GM23338 (cell line): ENCODE results near the gene OPN4. TPM values are rescaled to one million over a fixed set of nuclear protein-coding genes. Genes with fewer than 3 reads are reported as not detected.

ENCODE experiments used
- ATAC-seq: fragments of 200-7000 bp; cut with Tn5 transposase; 3 replicates; pipeline ENCODE4 v1.9.1; 2020
- DNase-seq: peaks from one replicate; pipeline ENCODE4 v3.0.0-alpha.2; 2015; ENCODE audit warnings: low spot score
- H2AFZ ChIP-seq: fragments of 200-600 bp; sonication (generic); 2 replicates; pipeline ENCODE4 v1.8.0; 2016; ENCODE audit warnings: antibody characterized with exemption, mild to moderate bottlenecking, moderate library complexity
- H3F3A ChIP-seq: fragments of 200-600 bp; sonication (generic); replicated peaks from 2 replicates; pipeline ENCODE4 v1.8.0; 2017; ENCODE audit warnings: antibody characterized with exemption, mixed run types, low read depth
- H3K27ac ChIP-seq: fragments of 200-600 bp; sonication (generic); 2 replicates; pipeline ENCODE4 v1.6.1; 2016; ENCODE audit warnings: low read depth
- H3K27me3 ChIP-seq: fragments of 200-600 bp; sonication (generic); 2 replicates; pipeline ENCODE4 v1.8.0; 2016; ENCODE audit warnings: mild to moderate bottlenecking, mixed run types, moderate library complexity; ENCODE audit not compliant: insufficient read depth
- H3K36me3 ChIP-seq: fragments of 200-600 bp; sonication (generic); 2 replicates; pipeline ENCODE4 v1.8.0; 2016; ENCODE audit warnings: mild to moderate bottlenecking; ENCODE audit not compliant: insufficient read depth
- H3K4me1 ChIP-seq: fragments of 200-600 bp; sonication (generic); 2 replicates; pipeline ENCODE4 v1.8.0; 2016; ENCODE audit warnings: mild to moderate bottlenecking, moderate library complexity; ENCODE audit not compliant: insufficient read depth
- H3K4me2 ChIP-seq: fragments of 200-600 bp; sonication (generic); 2 replicates; pipeline ENCODE4 v1.7.1; 2017; ENCODE audit warnings: mixed run types
- H3K4me3 ChIP-seq: fragments of 200-600 bp; sonication (generic); 2 replicates; pipeline ENCODE4 v1.6.1; 2016; ENCODE audit warnings: mixed run types
- H3K79me2 ChIP-seq: fragments of 200-600 bp; sonication (generic); replicated peaks from 2 replicates; pipeline ENCODE4 v1.8.0; 2017; ENCODE audit warnings: mild to moderate bottlenecking; ENCODE audit not compliant: insufficient read depth
- H3K9me2 ChIP-seq: fragments of 200-600 bp; sonication (generic); 2 replicates; pipeline ENCODE4 v1.8.0; 2017; ENCODE audit not compliant: insufficient read depth
- H4K20me1 ChIP-seq: fragments of 200-600 bp; sonication (generic); replicated peaks from 2 replicates; pipeline ENCODE4 v1.8.0; 2017; ENCODE audit warnings: mild to moderate bottlenecking; ENCODE audit not compliant: insufficient read depth
- H3K27ac Mint-ChIP-seq: 2 replicates; pipeline ENCODE4 v1.8.0; 2020; ENCODE audit warnings: inconsistent platforms, mild to moderate bottlenecking, moderate library complexity, mixed read lengths
- H3K27me3 Mint-ChIP-seq: 3 replicates; pipeline ENCODE4 v1.8.0; 2022; ENCODE audit warnings: low read depth, mild to moderate bottlenecking, moderate library complexity, mixed read lengths, inconsistent platforms; ENCODE audit not compliant: insufficient read depth, poor library complexity
- H3K36me3 Mint-ChIP-seq: 3 replicates; pipeline ENCODE4 v1.8.0; 2021; ENCODE audit warnings: low read depth, mild to moderate bottlenecking, inconsistent platforms, moderate library complexity, mixed read lengths
- H3K4me1 Mint-ChIP-seq: 3 replicates; pipeline ENCODE4 v1.8.0; 2020; ENCODE audit warnings: mild to moderate bottlenecking, inconsistent platforms, mixed read lengths
- H3K4me3 Mint-ChIP-seq: 3 replicates; pipeline ENCODE4 v1.8.0; 2021; ENCODE audit warnings: moderate library complexity, mild to moderate bottlenecking, inconsistent platforms, mixed read lengths
- H3K9me3 Mint-ChIP-seq: 3 replicates; pipeline ENCODE4 v1.8.0; 2020; ENCODE audit warnings: moderate library complexity, mild to moderate bottlenecking, inconsistent platforms, mixed read lengths
- CREB1 ChIP-seq: fragments of 250-450 bp; sonication (Bioruptor Pico); IDR thresholded peaks from 2 replicates; pipeline ENCODE4 v1.5.0; 2020; ENCODE audit warnings: low read depth, mild to moderate bottlenecking, moderate library complexity
- EZH2 ChIP-seq: fragments of 200-600 bp; sonication (generic); IDR thresholded peaks from one replicate; pipeline ENCODE4 v1.8.0; 2017; ENCODE audit warnings: antibody characterized with exemption, mild to moderate bottlenecking, low read depth; ENCODE audit not compliant: unreplicated experiment
- EZH2phosphoT487 ChIP-seq: fragments of 200-600 bp; sonication (generic); IDR thresholded peaks from one replicate; pipeline ENCODE4 v1.8.1; 2018; ENCODE audit warnings: antibody characterized with exemption; ENCODE audit not compliant: unreplicated experiment
- NANOG ChIP-seq: IDR thresholded peaks from 2 replicates; pipeline ENCODE4 v1.6.1; 2016; ENCODE audit warnings: antibody characterized with exemption, borderline replicate concordance
- POLR2AphosphoS5 ChIP-seq: IDR thresholded peaks from 2 replicates; pipeline ENCODE4 v1.6.1; 2016; ENCODE audit warnings: antibody characterized with exemption, low read depth
- ZNF331 ChIP-seq: fragments of 250-450 bp; sonication (Bioruptor Pico); IDR thresholded peaks from 2 replicates; pipeline ENCODE4 v1.5.0; 2020; ENCODE audit warnings: low read depth, mild to moderate bottlenecking, moderate library complexity
- polyA plus RNA-seq: library from polyadenylated mRNA; unstranded; fragments of >200 nt; fragmentation: Nextera tagmentation; extraction: Ambion mirVana; gene quantifications from 2 replicates; pipeline ENCODE4 v1.2.1, GENCODE V29; 2016
- total RNA-seq: library from RNA; depleted of rRNA; stranded (reverse); fragments of >200 nt; shearing (Covaris generic); gene quantifications from 2 replicates; pipeline ENCODE4 v1.2.3, GENCODE V29; 2014
- TF ChIP-seq, protein P1 (sequence below): IDR thresholded peaks from one replicate; pipeline ENCODE4 v1.6.1; 2018; ENCODE audit warnings: antibody characterized with exemption; ENCODE audit not compliant: unreplicated experiment
- TF ChIP-seq, protein P2 (sequence below): fragments of 250-450 bp; sonication (Bioruptor Pico); IDR thresholded peaks from 2 replicates; pipeline ENCODE4 v1.5.0; 2020; ENCODE audit warnings: mild to moderate bottlenecking, moderate library complexity
- TF ChIP-seq, protein P3 (sequence below), 2 experiments: fragments of 200-600 bp in 1 of 2; sonication (generic) in 1 of 2; conservative IDR thresholded peaks; 2 replicates each; pipeline versions ENCODE4 v1.5.1 to v1.6.1; 2016 to 2017; ENCODE audit warnings: antibody characterized with exemption in 2 of 2, low read depth in 2 of 2, mild to moderate bottlenecking in 2 of 2, moderate library complexity in 1 of 2

OPN4 gene
- total and polyA plus RNA-seq, 2 experiments from 2014 or later: not detected

DNA sequence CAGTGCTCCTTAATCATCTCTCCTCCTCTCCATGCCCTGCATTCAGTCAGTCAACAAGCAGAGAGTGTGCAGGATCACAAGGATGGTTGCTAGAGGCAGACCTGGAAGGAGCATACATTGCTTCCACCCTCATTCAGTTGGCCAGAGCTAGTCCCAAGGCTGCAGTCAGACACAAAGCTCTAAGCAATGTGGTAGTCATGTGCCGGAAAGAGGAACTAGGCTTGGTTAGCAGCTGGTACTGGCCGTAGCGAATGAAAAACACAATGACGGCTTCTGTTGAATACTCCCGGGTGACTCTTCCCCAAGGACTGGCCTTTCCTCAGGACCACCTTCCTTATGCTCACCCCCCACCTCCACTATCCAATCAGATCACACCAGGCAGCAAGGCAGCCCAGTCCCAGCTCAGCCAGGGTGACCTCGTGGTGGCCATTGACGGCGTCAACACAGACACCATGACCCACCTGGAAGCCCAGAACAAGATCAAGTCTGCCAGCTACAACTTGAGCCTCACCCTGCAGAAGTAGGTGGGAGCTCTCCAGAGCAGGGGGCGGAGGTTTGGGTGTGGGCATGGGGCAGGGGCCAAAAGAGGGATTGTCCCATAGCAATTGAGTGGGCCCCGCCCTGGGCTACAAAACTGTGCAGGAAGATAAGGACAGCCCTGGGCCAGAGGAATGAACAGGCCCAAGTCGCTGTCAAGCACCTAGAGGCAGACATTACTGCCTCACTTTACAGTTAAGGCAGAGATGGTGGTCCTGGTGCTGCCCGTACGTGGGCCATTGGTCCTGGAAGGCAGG is 24.8 kb downstream of the OPN4 start (continued):
- TF ChIP-seq ZNF331 (CRISPR knock-in tag): no peak

DNA sequence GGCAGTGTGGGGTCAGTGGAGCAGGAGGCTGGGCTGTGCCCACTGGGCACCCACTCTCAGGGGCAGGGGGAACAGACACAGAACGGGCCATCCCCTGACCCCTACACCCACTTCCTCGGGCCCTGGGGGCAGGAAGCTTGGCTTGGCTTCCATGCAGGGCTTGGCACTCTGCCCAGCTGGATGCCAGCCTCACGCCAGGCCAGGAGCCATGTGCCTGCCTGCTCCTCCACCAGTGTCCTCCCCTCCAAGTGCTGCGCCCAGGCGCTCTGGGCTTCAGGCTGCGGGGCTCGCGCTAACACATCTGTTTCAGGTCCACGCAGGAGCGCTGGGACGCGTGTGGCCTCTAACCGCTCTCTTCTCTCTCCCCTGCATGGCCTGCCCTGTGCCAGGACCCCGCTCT is 26.7 kb downstream of the OPN4 start:
- Histone ChIP-seq H3K4me2 (no peak overlapping the region), H3K4me1 (no peaks in the 10 kb centered on the region; the same call in 1 of the 2 replicates), H3K4me3 (no peak overlapping the region), H3K36me3 (no peaks in the 10 kb centered on the region), H3K9me2 (no peaks in the 10 kb centered on the region), H3F3A (no peaks in the 10 kb centered on the region), H3K27ac (no peak overlapping the region), H4K20me1 (no peaks in the 10 kb centered on the region), H3K79me2 (no peaks in the 10 kb centered on the region), H2AFZ (no peak overlapping the region), H3K27me3 (no peaks in the 10 kb centered on the region)
- no peak for ATAC-seq
- Mint-ChIP-seq H3K4me1 (peaks cover 24% of the 10 kb centered on the region), H3K4me3 (no peak overlapping the region), H3K36me3 (no peaks in the 10 kb centered on the region), H3K27me3 (peaks cover 12% of the 10 kb centered on the region), H3K27ac (no peak overlapping the region), H3K9me3 (no peaks in the 10 kb centered on the region)
- DNase-seq: no peak
- TF ChIP-seq, protein P1, sequence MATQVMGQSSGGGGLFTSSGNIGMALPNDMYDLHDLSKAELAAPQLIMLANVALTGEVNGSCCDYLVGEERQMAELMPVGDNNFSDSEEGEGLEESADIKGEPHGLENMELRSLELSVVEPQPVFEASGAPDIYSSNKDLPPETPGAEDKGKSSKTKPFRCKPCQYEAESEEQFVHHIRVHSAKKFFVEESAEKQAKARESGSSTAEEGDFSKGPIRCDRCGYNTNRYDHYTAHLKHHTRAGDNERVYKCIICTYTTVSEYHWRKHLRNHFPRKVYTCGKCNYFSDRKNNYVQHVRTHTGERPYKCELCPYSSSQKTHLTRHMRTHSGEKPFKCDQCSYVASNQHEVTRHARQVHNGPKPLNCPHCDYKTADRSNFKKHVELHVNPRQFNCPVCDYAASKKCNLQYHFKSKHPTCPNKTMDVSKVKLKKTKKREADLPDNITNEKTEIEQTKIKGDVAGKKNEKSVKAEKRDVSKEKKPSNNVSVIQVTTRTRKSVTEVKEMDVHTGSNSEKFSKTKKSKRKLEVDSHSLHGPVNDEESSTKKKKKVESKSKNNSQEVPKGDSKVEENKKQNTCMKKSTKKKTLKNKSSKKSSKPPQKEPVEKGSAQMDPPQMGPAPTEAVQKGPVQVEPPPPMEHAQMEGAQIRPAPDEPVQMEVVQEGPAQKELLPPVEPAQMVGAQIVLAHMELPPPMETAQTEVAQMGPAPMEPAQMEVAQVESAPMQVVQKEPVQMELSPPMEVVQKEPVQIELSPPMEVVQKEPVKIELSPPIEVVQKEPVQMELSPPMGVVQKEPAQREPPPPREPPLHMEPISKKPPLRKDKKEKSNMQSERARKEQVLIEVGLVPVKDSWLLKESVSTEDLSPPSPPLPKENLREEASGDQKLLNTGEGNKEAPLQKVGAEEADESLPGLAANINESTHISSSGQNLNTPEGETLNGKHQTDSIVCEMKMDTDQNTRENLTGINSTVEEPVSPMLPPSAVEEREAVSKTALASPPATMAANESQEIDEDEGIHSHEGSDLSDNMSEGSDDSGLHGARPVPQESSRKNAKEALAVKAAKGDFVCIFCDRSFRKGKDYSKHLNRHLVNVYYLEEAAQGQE: no peak
- TF ChIP-seq NANOG: no peak
- no peak for TF ChIP-seq EZH2phosphoT487
- TF ChIP-seq, protein P2, sequence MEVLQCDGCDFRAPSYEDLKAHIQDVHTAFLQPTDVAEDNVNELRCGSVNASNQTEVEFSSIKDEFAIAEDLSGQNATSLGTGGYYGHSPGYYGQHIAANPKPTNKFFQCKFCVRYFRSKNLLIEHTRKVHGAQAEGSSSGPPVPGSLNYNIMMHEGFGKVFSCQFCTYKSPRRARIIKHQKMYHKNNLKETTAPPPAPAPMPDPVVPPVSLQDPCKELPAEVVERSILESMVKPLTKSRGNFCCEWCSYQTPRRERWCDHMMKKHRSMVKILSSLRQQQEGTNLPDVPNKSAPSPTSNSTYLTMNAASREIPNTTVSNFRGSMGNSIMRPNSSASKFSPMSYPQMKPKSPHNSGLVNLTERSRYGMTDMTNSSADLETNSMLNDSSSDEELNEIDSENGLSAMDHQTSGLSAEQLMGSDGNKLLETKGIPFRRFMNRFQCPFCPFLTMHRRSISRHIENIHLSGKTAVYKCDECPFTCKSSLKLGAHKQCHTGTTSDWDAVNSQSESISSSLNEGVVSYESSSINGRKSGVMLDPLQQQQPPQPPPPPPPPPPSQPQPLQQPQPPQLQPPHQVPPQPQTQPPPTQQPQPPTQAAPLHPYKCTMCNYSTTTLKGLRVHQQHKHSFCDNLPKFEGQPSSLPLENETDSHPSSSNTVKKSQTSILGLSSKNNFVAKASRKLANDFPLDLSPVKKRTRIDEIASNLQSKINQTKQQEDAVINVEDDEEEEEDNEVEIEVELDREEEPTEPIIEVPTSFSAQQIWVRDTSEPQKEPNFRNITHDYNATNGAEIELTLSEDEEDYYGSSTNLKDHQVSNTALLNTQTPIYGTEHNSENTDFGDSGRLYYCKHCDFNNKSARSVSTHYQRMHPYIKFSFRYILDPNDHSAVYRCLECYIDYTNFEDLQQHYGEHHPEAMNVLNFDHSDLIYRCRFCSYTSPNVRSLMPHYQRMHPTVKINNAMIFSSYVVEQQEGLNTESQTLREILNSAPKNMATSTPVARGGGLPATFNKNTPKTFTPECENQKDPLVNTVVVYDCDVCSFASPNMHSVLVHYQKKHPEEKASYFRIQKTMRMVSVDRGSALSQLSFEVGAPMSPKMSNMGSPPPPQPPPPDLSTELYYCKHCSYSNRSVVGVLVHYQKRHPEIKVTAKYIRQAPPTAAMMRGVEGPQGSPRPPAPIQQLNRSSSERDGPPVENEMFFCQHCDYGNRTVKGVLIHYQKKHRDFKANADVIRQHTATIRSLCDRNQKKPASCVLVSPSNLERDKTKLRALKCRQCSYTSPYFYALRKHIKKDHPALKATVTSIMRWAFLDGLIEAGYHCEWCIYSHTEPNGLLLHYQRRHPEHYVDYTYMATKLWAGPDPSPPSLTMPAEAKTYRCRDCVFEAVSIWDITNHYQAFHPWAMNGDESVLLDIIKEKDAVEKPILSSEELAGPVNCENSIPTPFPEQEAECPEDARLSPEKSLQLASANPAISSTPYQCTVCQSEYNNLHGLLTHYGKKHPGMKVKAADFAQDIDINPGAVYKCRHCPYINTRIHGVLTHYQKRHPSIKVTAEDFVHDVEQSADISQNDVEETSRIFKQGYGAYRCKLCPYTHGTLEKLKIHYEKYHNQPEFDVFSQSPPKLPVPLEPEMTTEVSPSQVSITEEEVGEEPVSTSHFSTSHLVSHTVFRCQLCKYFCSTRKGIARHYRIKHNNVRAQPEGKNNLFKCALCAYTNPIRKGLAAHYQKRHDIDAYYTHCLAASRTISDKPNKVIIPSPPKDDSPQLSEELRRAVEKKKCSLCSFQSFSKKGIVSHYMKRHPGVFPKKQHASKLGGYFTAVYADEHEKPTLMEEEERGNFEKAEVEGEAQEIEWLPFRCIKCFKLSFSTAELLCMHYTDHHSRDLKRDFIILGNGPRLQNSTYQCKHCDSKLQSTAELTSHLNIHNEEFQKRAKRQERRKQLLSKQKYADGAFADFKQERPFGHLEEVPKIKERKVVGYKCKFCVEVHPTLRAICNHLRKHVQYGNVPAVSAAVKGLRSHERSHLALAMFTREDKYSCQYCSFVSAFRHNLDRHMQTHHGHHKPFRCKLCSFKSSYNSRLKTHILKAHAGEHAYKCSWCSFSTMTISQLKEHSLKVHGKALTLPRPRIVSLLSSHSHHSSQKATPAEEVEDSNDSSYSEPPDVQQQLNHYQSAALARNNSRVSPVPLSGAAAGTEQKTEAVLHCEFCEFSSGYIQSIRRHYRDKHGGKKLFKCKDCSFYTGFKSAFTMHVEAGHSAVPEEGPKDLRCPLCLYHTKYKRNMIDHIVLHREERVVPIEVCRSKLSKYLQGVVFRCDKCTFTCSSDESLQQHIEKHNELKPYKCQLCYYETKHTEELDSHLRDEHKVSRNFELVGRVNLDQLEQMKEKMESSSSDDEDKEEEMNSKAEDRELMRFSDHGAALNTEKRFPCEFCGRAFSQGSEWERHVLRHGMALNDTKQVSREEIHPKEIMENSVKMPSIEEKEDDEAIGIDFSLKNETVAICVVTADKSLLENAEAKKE: no peak
- TF ChIP-seq POLR2AphosphoS5: no peak
- no peak for TF ChIP-seq CREB1 (CRISPR knock-in tag)
- TF ChIP-seq, protein P3, sequence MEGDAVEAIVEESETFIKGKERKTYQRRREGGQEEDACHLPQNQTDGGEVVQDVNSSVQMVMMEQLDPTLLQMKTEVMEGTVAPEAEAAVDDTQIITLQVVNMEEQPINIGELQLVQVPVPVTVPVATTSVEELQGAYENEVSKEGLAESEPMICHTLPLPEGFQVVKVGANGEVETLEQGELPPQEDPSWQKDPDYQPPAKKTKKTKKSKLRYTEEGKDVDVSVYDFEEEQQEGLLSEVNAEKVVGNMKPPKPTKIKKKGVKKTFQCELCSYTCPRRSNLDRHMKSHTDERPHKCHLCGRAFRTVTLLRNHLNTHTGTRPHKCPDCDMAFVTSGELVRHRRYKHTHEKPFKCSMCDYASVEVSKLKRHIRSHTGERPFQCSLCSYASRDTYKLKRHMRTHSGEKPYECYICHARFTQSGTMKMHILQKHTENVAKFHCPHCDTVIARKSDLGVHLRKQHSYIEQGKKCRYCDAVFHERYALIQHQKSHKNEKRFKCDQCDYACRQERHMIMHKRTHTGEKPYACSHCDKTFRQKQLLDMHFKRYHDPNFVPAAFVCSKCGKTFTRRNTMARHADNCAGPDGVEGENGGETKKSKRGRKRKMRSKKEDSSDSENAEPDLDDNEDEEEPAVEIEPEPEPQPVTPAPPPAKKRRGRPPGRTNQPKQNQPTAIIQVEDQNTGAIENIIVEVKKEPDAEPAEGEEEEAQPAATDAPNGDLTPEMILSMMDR (conservative IDR thresholded peaks at IDR 0.05; ENCODE audit: low read depth in 2 of 2): no peak
- TF ChIP-seq EZH2: no peak
- no peak for TF ChIP-seq ZNF331 (CRISPR knock-in tag)
